HL-60/S4 (cell line): Measurements from ENCODE around the gene FASN.

ENCODE experiments used
- in situ Hi-C: fragments of 300-500 bp; cut with MboI; formaldehyde crosslinking; loops from 2 replicates; pipeline ENCODE4 v1.14.3; 2022; ENCODE audit warnings: low sequenced_read_pairs

Gene FASN

GRCh38 chr17:82047914-82048570, 50.0 kb downstream of the FASN start:
- in situ Hi-C loops, result no loop called here

- in situ Hi-C loops, result no loop called here
Observed at GRCh38 chr17:82047379-82047778, 50.7 kb downstream of the FASN start.

GRCh38 chr17:82046903-82047302, 51.1 kb downstream of the FASN start:
- in situ Hi-C loops, result no loop called here

- in situ Hi-C loops, result no loop called here
Observed at GRCh38 chr17:82045936-82046484, 52.0 kb downstream of the FASN start.

- in situ Hi-C loops, result no loop called here
Observed at GRCh38 chr17:82043507-82043906, 54.5 kb downstream of the FASN start.

GRCh38 chr17:82042649-82043048, 55.4 kb downstream of the FASN start:
- in situ Hi-C loops, result no loop called here

GRCh38 chr17:82041144-82041814, 56.8 kb downstream of the FASN start:
- in situ Hi-C loops, result no loop called here

- in situ Hi-C loops, result loop anchor here (10.0 kb wide), 1 partner anchor 115 kb away; no protein-coding TSS in a partner anchor
Observed at GRCh38 chr17:82039695-82040299, 58.2 kb downstream of the FASN start.

GRCh38 chr17:82038796-82039409, 59.1 kb downstream of the FASN start:
- in situ Hi-C loops, result loop anchor here (10.0 kb wide), 1 partner anchor 116 kb away; no protein-coding TSS in a partner anchor

GRCh38 chr17:82037889-82038195, 60.2 kb downstream of the FASN start:
- in situ Hi-C loops, result loop anchor here (10.0 kb wide), 1 partner anchor 117 kb away; no protein-coding TSS in a partner anchor

GRCh38 chr17:82037092-82037888, 60.7 kb downstream of the FASN start, which contains the start of gene DCXR:
Gene DCXR, minus strand, starts transcription at chr17:82037697. Its CDS starts 15 bp downstream, at chr17:82037682.
- in situ Hi-C loops, result loop anchor here (10.0 kb wide), 1 partner anchor 118 kb away; no protein-coding TSS in a partner anchor

GRCh38 chr17:82036634-82037091, 61.4 kb downstream of the FASN start:
- in situ Hi-C loops, result loop anchor here (10.0 kb wide), 1 partner anchor 118 kb away; no protein-coding TSS in a partner anchor

- in situ Hi-C loops, result loop anchor here (10.0 kb wide), 1 partner anchor 119 kb away; no protein-coding TSS in a partner anchor
Observed at GRCh38 chr17:82035956-82036633, 61.9 kb downstream of the FASN start.

GRCh38 chr17:82035488-82035887, 62.5 kb downstream of the FASN start:
- in situ Hi-C loops, result loop anchor here (10.0 kb wide), 1 partner anchor 119 kb away; no protein-coding TSS in a partner anchor

GRCh38 chr17:82034371-82035011, 63.5 kb downstream of the FASN start:
- in situ Hi-C loops, result loop anchor here (10.0 kb wide), 1 partner anchor 120 kb away; no protein-coding TSS in a partner anchor

GRCh38 chr17:82033359-82034085, 64.5 kb downstream of the FASN start:
- in situ Hi-C loops, result loop anchor here (10.0 kb wide), 1 partner anchor 121 kb away; no protein-coding TSS in a partner anchor

GRCh38 chr17:82031885-82032627, 66.0 kb downstream of the FASN start:
- in situ Hi-C loops, result loop anchor here (10.0 kb wide), 1 partner anchor 123 kb away; no protein-coding TSS in a partner anchor
